Fibroblast of skin of back (primary cell): Measurements from ENCODE around the gene CD163. TPM values are rescaled to one million over a fixed set of nuclear protein-coding genes. Genes with fewer than 3 reads are reported as not detected.
"Not testable (repeated sequence)": the region's sequence is repeated elsewhere in the genome, so short reads cannot be mapped to it uniquely, and the experiment has no call there.

Source experiments
- DNase-seq: peaks from one replicate; pipeline ENCODE4 v3.0.0-alpha.2; 2013
- polyA plus RNA-seq, 2 experiments: library from polyadenylated mRNA; unstranded; fragments of 120-200 nt; gene quantifications; one replicate each; pipeline ENCODE4 v1.2.1, GENCODE V29; 2013; ENCODE audit not compliant: insufficient read length in 2 of 2

Gene CD163
- polyA plus RNA-seq (2013, experiment 1 of 2; ENCODE audit: insufficient read length) = not detected
- 0.24 TPM for polyA plus RNA-seq (2013, experiment 2 of 2; ENCODE audit: insufficient read length)

DNA sequence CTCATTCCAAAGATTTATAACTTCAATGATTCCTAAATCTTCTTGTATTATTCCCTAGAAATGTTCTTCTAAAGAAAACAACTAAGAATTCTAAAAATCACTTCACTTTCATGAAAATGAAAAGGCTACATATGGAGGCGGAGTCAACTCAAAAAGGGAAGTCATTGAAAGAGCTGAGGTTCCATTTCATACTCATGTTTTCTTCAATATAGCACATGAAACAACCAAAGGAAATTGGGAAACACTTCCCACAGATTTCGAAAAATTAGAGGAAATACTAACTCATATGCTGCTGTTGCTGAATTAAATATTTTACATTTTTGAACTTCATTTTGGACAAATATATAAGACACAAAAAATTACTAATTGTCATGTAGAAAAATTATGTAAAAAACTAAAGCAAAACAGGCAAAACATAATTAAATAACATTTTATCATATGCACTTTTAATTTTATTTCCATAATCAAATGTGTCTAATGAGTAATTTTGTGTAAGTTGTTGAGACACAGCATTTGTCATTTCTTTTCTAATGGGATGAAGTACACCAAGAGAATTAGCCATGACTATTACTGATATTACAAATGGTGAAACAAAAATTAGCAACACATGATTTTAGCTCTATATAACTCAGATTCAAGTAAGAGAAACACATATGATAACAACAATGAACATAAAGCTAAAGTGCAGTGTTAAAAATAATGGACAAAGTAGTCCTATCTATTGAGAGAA, at the start of gene CD163:
TSS of gene CD163 (minus strand) at position 92 of the 730 bp plus-strand sequence. CDS start at position 5, 87 bp downstream.
- DNase-seq = no peak

DNA sequence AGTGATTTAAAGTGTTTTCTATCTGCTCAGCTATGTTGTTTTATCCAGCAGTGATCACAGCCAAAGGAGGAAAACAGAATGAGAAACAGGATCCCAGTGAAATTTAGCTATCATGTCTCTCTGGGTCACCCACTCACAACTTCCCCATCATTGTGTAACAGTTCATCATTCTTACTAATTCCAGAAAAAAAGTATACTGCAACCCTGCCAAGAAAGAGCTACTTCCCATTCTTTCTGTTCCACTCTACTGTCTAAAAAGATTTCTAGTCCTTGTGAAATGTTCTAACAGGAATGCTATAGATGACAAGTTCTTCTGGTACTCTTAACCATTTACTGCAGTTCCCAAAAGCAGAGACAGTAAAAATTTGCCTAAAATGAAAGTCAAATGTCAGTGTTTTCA, 39.2 kb upstream of the CD163 start:
- DNase-seq = peak; percentile 27

DNA sequence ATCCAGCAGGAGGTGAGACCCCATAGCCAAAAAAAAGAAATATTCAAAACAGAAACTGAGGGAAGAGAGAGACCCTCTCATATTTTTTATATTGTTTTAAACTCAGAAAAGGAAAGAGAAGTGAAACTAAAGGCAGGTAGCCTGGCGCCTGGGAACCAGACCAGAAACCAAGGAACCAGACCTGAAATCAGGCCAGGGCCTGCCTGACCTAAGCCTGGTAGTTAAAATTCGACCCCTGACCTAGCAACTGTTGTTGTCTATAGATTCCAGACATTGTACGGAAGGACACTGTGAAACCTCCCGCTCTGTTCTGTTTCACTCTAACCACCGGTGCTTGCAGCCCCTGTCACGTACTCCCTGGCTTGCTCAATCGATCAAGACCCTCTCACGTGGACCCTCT, 38.5 kb upstream of the CD163 start:
- DNase-seq = no peak

DNA sequence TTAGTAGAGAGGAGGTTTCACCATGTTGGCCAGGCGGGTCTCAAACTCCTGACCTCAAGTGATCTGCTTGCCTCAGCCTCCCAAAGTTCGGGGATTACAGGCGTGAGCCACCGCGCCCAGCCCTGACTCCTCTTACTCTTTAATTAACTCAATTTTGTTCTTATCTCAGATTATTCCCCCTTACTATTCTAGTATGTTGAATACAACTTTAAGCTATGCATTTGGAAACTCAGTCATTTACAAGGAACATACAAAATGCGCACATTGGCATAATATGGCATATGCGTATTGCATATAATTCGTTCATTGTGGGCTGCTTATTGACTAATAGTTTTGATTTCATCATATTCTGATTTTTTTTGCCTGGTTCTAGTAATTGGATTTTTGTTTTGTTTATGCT, 10.8 kb upstream of the CD163 start:
- no peak for DNase-seq

DNA sequence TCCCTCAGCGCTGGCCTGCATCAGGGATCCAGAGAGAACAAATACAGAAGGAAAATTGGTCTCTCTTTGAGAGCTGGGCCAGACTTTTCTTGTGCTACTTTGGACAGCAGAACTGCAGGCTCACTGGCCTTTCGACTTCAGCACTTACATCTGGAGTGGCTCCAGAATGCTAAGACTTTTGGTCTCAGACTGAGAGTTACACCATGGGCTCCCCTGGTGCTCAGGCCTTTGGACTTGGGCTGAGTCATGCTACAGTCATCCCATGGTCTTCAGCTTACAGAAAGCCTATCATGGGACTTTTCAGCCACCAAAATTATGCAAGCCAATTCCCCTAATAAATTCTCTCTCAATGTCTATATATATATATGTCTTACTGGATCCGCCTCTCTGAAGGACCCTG, 9.0 kb upstream of the CD163 start:
- DNase-seq = peak; percentile 96

DNA sequence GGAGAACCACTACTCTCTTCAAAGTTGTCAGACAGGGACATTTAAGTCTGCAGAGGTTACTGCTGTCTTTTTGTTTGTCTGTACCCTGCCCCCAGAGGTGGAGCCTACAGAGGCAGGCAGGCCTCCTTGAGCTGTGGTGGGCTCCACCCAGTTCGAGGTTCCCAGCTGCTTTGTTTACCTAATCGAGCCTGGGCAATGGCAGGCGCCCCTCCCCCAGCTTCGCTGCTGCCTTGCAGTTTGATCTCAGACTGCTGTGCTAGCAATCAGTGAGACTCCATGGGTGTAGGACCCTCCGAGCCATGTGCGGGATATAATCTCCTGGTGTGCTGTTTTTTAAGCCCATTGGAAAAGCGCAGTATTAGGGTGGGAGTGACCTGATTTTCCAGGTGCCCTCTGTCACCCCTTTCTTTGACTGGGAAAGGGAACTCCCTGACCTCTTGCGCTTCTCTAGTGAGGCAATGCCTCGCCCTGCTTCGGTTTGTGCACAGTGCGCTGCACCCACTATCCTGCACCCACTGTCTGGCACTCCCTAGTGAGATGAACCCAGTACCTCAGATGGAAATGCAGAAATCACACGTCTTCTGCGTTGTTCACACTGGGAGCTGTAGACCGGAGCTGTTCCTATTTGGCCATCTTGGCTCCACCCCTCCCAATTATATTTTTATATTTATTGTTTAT, 6.4 kb upstream of the CD163 start:
- not testable (repeated sequence) for DNase-seq

DNA sequence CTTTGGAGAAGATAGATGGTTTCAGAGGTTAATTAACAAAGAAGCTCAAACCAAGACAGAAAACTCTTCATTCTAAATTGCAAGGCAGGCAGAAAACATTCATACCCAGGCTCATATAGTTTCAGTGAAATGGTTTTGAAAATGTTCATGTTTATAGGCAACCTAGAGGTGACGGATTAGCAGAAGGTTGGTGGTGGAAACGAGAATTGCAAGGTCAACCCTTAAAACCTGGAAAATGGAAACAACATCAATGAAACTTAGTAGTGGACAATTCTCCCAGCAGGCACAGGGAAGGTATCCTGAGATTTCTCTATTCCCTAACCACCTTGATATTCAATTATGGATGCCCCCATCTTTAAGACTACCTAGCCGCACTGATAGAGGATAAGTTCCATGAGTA, 965 bp downstream of the CD163 start:
- DNase-seq = no peak

DNA sequence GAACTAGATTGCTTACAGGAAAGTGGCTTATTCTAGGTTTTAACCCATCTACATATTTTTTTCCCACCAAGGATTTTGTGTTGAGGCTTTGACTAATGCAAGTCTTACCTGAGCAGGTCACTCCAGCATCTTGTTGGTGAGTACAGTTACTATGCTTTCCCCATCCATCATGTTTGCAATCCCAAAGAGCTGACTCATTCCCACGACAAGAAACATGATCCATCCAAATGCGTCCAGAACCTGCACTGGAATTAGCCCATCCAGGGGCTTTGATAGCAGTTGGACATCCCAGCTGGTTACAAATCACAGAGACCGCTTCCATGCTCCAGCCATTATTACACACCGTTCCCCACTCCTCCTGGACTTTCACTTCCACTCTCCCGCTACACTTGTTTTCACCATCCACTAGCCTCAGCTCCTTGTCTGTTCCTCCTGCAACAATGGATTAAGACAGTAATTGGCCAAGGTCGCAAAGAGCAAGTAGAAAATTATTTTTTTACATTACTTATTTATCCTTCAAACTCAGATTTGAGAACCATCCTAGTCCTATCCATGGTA, 2.5 kb downstream of the CD163 start:
- DNase-seq = peak; percentile 44

DNA sequence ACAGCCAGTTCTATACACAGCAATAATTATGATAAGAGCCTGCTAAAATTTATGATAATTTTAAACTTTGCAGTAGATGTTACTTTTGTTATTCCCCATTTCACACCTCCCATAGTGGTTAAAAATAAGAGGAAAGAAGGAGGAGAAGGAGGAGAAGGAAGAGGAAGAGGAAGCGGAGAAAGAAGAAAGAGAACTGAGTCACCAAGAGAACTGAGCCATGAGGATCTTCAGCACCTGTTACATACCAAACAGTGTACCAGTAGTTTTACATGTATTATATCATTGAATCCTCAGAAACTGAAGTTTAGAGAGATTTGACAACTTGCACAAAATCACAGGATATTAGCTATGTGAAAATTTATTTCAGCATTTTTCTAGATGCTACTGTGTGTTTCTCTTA, 3.9 kb downstream of the CD163 start:
- DNase-seq = no peak

DNA sequence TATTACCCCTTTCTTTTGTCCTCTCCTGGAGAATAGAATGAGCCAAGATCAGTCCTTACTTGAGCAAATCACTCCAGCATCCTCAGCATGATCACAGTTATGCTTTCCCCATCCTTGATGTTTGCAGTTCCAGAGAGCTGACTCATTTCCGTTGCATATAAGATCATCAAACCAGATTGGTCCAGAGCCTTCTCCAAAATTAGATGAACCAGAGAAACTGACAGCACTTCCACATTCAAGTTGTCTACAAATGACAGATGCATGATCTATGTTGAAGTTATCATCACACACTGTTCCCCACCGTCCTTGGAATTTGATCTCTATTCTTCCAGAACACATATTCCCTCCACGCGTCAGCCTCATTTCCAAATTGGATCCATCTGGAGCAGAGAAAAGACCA, 4.8 kb downstream of the CD163 start:
- DNase-seq = peak; percentile 93

DNA sequence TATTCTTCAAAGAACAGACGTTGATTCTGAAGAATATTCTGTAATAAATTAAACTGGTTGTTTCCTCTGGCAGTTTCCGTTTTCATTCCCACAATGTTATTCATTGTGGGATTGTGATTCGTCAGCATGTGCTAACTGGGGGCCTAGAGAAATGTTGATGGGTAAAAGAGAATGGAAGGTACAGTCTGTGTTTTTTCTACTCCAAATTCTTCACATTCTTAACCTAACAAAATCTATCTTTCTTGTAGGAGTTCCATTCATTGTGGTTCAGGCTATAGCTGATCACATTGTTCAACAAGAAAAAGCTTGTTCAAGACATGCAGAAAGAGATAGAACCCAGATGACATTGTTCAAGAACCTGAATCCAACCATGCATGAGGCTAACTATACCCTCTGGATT, 5.9 kb downstream of the CD163 start:
- peak; percentile 46 for DNase-seq

DNA sequence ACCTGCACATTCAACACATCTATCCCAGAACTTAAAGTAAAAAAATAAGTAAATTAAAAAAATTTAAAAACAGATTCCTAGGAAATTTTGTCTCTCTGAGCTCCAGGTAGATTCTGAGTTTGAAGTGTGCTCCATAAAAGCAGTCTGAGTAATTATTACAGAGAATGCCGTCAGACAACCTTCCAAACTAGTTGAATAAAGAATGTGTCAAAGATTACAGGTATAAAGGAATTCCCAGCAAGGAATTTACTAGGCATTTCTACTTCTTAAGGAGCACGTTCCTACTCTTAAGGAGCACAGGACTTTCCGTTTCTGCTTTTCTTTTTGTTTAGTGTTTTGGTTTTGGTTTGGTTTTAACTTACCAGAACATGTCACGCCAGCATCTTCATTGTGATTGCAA, 7.1 kb downstream of the CD163 start:
- no peak for DNase-seq

DNA sequence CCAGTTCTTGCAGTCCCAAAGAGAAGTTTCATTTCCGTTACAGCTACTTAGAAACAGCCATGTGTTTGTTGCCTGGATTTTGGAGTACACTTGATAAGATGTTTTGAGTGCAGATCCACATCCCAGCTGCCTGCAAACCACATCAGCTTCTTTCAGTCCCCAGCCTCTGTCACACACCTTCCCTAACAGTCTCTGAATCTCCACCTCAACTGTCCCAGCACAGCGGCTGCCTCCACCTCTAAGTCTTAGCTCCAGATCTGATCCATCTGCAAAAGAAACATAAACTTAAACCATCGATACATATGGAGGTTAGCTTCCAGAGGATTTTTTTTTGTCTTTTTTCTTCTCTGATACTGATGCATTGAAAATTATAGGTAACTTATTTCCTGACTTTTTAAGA, 8.4 kb downstream of the CD163 start:
- no peak for DNase-seq

DNA sequence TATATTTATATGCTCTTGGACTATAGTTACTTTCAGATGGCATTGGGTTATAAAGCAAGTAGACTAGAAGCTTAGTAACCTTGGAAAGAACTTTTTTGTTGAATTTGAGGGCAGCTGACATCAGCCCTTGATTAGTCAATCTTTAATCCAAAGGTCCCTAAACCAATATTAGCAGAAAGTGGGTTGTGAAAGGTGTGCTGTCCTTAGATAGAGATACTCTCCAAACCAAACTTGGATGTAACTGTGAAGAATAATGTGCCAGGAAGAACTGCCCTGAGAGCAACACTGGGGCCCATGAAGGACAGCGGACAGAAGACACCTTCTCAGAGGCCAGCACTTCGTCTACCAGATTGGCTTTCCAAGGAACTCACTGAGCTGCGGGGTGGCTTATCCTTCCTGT, 10.6 kb downstream of the CD163 start:
- DNase-seq = no peak

DNA sequence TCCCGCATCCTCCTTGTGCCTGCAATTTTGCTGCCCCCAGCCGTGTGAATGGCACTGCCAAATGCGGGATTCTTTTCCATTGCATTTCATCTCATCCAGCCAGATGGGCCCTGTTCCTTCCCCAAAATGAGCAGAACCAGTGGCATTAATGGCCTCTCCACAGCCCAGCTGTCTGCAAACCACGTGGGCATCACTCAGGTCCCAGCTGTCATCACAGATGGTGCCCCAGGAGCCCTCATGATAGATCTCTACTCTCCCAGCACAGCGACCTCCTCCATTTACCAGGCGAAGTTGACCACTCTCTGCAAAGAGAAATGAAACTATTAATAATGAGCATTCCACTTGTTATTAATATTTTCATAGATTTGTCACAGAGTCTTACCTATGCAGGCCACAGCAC, 17.1 kb downstream of the CD163 start:
- no peak for DNase-seq

DNA sequence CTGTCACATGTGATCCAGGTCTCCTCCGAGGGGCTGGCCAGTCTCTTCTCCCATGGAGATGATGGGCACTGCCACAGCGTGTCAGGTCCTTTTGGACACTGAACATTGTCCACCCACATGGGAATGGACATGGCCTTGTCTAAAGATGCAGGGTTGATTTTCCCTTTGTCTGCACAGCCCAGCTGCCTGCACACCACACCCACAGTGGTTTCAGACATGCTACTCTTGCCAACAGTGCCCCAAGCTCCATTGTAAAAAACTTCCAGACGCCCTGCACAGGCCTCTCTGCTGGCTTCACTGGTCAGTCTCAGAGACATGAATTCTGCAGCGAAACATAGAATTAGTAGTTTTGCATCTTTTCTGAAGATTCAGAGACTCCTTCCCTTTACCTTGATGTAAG, 18.5 kb downstream of the CD163 start:
- no peak for DNase-seq

DNA sequence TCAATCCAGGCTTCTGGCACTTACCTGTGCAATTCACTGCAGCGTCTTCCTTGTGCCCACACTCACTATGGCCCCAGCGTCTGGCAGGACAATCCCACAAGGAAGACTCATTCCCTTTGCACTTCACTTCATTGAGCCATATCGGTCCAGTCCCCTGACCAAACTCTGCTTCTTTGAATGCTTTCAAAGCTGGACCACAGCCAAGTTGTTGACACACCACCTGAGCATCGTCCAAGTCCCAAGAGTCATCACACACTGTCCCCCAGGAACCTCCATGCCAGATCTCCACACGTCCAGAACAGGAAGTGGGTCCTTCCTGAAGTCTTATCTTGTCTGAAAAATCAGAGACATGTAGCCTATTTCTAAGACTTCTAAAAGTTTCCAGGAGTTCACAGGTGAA, 20.2 kb downstream of the CD163 start:
- DNase-seq = no peak

DNA sequence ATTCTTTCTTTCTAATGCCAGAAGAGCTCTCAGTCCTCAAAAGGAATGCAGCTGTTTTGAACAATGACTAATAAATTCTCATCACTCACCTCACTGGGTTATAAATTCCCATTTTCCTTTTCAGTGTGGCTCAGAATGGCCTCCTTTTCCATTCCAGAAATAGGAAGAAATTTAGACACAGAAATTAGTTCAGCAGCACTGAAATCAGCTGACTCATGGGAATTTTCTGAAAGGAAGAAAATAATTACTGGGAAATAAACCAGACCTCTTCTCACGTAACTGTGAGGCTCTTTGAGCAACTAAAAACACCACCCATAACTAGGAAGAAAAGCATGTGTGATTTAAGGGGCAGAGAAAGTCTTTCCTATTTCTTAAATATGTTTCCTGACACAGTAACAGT, 23.8 kb downstream of the CD163 start:
- peak; percentile 9 for DNase-seq

DNA sequence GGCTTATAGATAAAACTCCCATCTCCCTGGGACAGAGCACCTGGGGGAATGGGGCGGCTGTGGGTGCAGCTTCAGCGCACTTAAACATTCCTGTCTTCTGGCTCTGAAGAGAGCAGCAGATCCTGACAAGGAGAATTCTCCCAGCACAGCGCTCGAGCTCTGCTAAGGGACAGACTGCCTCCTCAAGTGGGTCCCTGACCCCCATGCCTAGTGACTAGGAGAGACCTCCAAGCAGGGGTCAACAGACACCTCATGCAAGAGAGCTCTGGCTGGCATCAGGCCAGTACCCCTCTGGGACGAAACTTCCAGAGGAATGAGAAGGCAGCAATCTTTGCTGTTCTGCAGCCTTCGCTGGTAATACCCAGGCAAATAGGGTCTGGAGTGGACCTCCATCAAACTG, 31.5 kb downstream of the CD163 start:
- DNase-seq = no peak

DNA sequence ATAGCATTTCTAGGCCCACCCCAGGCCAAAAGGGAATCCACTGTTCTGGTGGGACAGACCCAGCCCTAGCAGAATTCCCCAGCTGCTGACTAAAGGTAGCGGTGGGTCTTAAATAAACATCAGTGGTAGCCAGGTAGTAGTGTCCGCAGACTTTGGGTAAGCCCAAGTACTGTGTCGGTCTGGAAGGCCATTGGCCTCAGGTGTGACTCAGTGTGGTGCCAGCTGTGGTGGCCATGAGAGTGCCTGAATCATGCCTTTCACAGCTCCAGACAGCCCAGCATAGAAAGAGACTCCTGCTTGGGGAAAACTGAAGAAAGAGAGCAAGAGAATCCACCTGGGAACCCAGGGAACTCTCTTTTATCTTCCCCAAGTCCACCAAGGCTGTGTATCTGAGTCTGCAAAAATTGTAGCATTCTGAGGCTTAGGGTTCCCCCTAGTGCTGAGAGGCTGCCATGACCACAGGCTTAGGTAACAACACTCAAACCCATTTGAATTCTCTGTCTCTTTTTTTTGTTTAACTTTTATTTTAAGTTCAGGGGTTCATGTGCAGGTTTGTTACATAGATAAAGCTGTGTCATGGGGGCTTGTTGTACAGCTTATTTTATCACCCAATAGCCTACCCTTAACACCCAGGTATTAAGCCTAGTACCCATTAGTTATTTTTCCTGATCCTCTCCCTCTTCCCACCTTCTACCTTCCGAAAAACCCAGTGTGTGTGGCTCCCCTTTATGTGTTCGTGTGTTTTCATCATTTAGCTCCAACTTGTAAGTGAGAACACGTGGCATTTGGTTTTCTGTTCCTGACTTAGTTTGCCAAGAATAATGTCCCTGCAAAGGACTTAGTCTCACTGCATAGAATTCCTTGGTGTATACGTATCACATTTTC, 43.0 kb downstream of the CD163 start:
- DNase-seq = peak; percentile 52

DNA sequence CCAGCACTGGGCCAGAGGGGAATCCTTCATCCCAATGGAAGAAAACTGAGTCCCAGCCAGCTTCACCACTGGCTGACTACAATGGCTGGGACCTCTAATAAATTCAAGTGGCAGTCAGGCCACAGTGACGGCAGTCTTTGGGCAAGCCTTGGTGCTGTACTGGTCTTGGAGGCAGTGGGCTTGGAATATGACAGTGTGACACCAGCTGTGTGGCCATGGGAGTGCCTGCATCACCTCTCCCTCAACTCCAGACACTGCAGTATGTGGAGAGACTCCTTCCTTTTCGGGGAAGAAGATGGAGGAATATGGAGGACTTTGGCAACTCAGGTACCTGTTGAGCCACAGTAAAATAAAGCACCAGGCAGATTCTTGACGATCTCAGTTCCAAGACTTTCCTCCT, 43.6 kb downstream of the CD163 start:
- DNase-seq = no peak

DNA sequence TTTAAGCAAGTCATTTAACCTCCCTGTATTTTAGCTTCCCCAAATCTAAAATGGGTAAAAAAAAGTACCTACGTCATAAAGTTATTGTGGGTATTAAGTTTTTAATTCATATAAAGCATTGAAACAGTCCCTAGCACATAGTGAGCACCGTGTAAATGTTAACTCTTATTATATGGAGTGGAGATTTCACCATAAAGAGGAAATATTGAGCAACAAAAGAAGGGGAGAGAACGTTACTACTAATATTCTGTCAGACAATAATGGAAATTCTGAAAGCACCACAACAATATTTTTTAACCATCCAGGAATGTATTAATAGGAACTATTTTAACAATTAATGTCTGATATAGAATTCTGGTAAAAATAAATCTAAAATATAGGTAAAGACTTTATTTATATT, 51.8 kb downstream of the CD163 start:
- DNase-seq = no peak

DNA sequence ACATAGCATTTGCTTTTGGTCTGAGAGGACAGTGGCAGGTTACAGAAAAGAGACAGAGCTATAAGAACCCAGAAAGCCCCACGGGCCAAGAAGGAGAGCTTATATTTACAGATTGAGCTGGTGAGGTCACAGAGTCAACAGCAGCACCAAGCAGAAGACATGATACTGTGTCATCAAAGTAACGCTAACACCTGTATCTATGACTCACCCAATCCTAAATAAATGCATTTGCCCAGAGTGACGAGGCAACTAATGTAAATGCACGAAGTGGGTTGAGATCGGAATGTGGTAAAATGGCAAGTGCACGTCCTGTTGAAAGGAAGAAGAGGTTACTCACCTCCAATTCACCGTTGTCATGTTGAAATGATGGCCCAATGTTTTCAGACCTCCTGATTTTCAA, 52.9 kb downstream of the CD163 start:
- DNase-seq = no peak
